H1 (cell line): ENCODE results near the gene SLFN13. TPM values are rescaled to one million over a fixed set of nuclear protein-coding genes. Genes with fewer than 3 reads are reported as not detected.
A peak's percentile ranks its signal among the peaks of the same experiment; 100 is the strongest.

Source experiments
- CTCF ChIA-PET: fragments of 300-600 bp; sonication (Branson Sonifier 250); formaldehyde crosslinking; loops from one replicate; lab custom pipeline; 2021; ENCODE audit not compliant: partially characterized antibody; lab: Charles Lee
- POLR2A ChIA-PET: fragments of 300-600 bp; sonication (Branson Sonifier 250); formaldehyde crosslinking; loops from one replicate; lab custom pipeline; 2021; ENCODE audit warnings: inconsistent platforms; ENCODE audit not compliant: partially characterized antibody; lab: Charles Lee
- DNase-seq, 2 experiments: peaks; one replicate each; pipeline versions ENCODE4 v3.0.0 to v3.0.0-alpha.2; 2010 to 2022; ENCODE audit warnings: low spot score in 2 of 2, low read depth in 1 of 2, mixed read lengths in 1 of 2
- FAIRE-seq: peaks from 2 replicates; lab custom pipeline; 2011; peaks lifted over from hg19 to GRCh38; lab: Jason Lieb, UNC
- H2AFZ ChIP-seq: 2 replicates; pipeline ENCODE4 v1.8.1; 2012; ENCODE audit warnings: low read length, inconsistent platforms
- H2AK5ac ChIP-seq: 2 replicates; pipeline ENCODE4 v1.6.1; 2013; ENCODE audit warnings: low read depth, low read length
- H2BK120ac ChIP-seq: replicated peaks from 2 replicates; pipeline ENCODE3; 2013; ENCODE audit warnings: low read depth, low read length, inconsistent platforms
- H2BK12ac ChIP-seq: 2 replicates; pipeline ENCODE4 v1.6.1; 2013; ENCODE audit warnings: low read depth, low read length
- H2BK15ac ChIP-seq: 2 replicates; pipeline ENCODE4 v1.6.1; 2013; ENCODE audit warnings: low read length
- H2BK20ac ChIP-seq: 2 replicates; pipeline ENCODE4 v1.6.1; 2013; ENCODE audit warnings: low read length
- H2BK5ac ChIP-seq: 2 replicates; pipeline ENCODE4 v1.6.1; 2013; ENCODE audit warnings: low read depth, low read length
- H3K14ac ChIP-seq: 2 replicates; pipeline ENCODE4 v1.6.1; 2013; ENCODE audit warnings: inconsistent platforms; ENCODE audit not compliant: insufficient read length
- H3K18ac ChIP-seq: 2 replicates; pipeline ENCODE4 v1.6.1; 2013; ENCODE audit warnings: low read length; ENCODE audit errors: extremely low read depth
- H3K23ac ChIP-seq: 2 replicates; pipeline ENCODE4 v1.6.1; 2013; ENCODE audit warnings: inconsistent platforms; ENCODE audit not compliant: insufficient read length
- H3K23me2 ChIP-seq: 2 replicates; pipeline ENCODE4 v1.6.1; 2013; ENCODE audit warnings: low read depth, low read length
- H3K27ac ChIP-seq: 2 replicates; pipeline ENCODE4 v1.6.1; 2011; ENCODE audit warnings: low read depth, low read length, inconsistent platforms
- H3K27me3 ChIP-seq, 4 experiments: replicated peaks in 1 of 4; 1 replicate in 1 of 4; 2 replicates in 3 of 4; pipeline versions ENCODE4 v1.6.1 to v1.8.1; 2011 to 2013; ENCODE audit warnings: low read length in 3 of 4, mild to moderate bottlenecking in 3 of 4, inconsistent platforms in 2 of 4, mixed read lengths in 2 of 4, moderate library complexity in 1 of 4; ENCODE audit not compliant: control insufficient read depth in 3 of 4, insufficient read depth in 3 of 4; ENCODE audit errors: extremely low read depth in 1 of 4
- H3K36me3 ChIP-seq, 4 experiments: 2 replicates each; pipeline versions ENCODE4 v1.6.1 to v1.8.1; 2011 to 2013; ENCODE audit warnings: mild to moderate bottlenecking in 4 of 4, low read length in 3 of 4, moderate library complexity in 2 of 4, control low read depth in 1 of 4, inconsistent platforms in 1 of 4; ENCODE audit not compliant: insufficient read depth in 4 of 4, control insufficient read depth in 2 of 4
- H3K4ac ChIP-seq: replicated peaks from 2 replicates; pipeline ENCODE3; 2013; ENCODE audit warnings: low read length, low read depth, mixed read lengths, inconsistent platforms; ENCODE audit not compliant: insufficient read length
- H3K4me1 ChIP-seq, 4 experiments: replicated peaks in 1 of 4; 1 replicate in 1 of 4; 2 replicates in 3 of 4; pipeline versions ENCODE4 v1.6.1 to v1.8.1; 2011 to 2013; ENCODE audit warnings: low read length in 3 of 4, inconsistent platforms in 2 of 4, mixed read lengths in 1 of 4; ENCODE audit not compliant: insufficient read depth in 4 of 4, control insufficient read depth in 3 of 4
- H3K4me2 ChIP-seq, 2 experiments: 2 replicates each; pipeline versions ENCODE4 v1.6.1 to v1.8.1; 2011 to 2013; ENCODE audit warnings: low read depth in 2 of 2, low read length in 2 of 2, control low read depth in 1 of 2, inconsistent platforms in 1 of 2, mild to moderate bottlenecking in 1 of 2; ENCODE audit not compliant: insufficient read depth in 1 of 2
- H3K4me3 ChIP-seq, 4 experiments: fragments of 200-600, 300-600 bp in 1 of 4; sonication (generic), shearing (Covaris generic), sonication (Bioruptor Twin) in 1 of 4; 2 replicates each; pipeline versions ENCODE4 v1.5.1 to v1.8.1; 2011 to 2016; ENCODE audit warnings: low read length in 4 of 4, low read depth in 3 of 4, control low read depth in 2 of 4, inconsistent platforms in 2 of 4, mild to moderate bottlenecking in 2 of 4, mixed read lengths in 1 of 4, moderate library complexity in 1 of 4; ENCODE audit not compliant: insufficient read depth in 2 of 4; ENCODE audit errors: extremely low read depth in 1 of 4
- H3K56ac ChIP-seq: replicated peaks from 2 replicates; pipeline ENCODE3; 2013; ENCODE audit warnings: low read depth, mild to moderate bottlenecking, mixed read lengths, low read length, inconsistent platforms; ENCODE audit not compliant: insufficient read length
- H3K79me1 ChIP-seq: 2 replicates; pipeline ENCODE4 v1.6.1; 2013; ENCODE audit warnings: low read depth, low read length, control low read depth
- H3K79me2 ChIP-seq, 2 experiments: 2 replicates each; pipeline versions ENCODE4 v1.6.1 to v1.8.1; 2012 to 2013; ENCODE audit warnings: low read length in 2 of 2, mild to moderate bottlenecking in 2 of 2, inconsistent platforms in 1 of 2; ENCODE audit not compliant: insufficient read depth in 2 of 2, control insufficient read depth in 1 of 2
- H3K9ac ChIP-seq, 4 experiments: replicated peaks in 1 of 4; 1 replicate in 1 of 4; 2 replicates in 3 of 4; pipeline versions ENCODE4 v1.6.1 to v1.8.1; 2011 to 2013; ENCODE audit warnings: low read depth in 3 of 4, low read length in 3 of 4, control low read depth in 2 of 4, mild to moderate bottlenecking in 2 of 4, moderate library complexity in 2 of 4, inconsistent platforms in 1 of 4; ENCODE audit errors: extremely low read depth in 1 of 4
- H3K9me3 ChIP-seq, 2 experiments: 2 replicates each; pipeline versions ENCODE4 v1.6.1 to v1.8.1; 2012 to 2013; ENCODE audit warnings: mild to moderate bottlenecking in 2 of 2, moderate library complexity in 2 of 2, control low read depth in 1 of 2, inconsistent platforms in 1 of 2, low read depth in 1 of 2, low read length in 1 of 2, mixed read lengths in 1 of 2; ENCODE audit not compliant: insufficient read depth in 2 of 2
- H4K20me1 ChIP-seq, 2 experiments: replicated peaks in 1 of 2; 2 replicates each; pipeline versions ENCODE3 to v1.8.1; 2011 to 2013; ENCODE audit warnings: inconsistent platforms in 2 of 2, low read length in 2 of 2, mild to moderate bottlenecking in 1 of 2; ENCODE audit not compliant: insufficient read depth in 2 of 2, control insufficient read depth in 1 of 2
- H4K5ac ChIP-seq: 2 replicates; pipeline ENCODE4 v1.6.1; 2013; ENCODE audit warnings: low read length, low read depth, mixed read lengths, inconsistent platforms; ENCODE audit not compliant: insufficient read length
- H4K8ac ChIP-seq: 2 replicates; pipeline ENCODE4 v1.8.0; 2013; ENCODE audit warnings: mild to moderate bottlenecking, moderate library complexity, low read length, inconsistent platforms; ENCODE audit not compliant: insufficient read depth; ENCODE audit errors: extremely low read depth
- H4K91ac ChIP-seq: replicated peaks from 2 replicates; pipeline ENCODE3; 2013; ENCODE audit warnings: low read length, mixed read lengths, inconsistent platforms; ENCODE audit not compliant: insufficient read length
- ATF2 ChIP-seq: IDR thresholded peaks from 2 replicates; pipeline ENCODE4 v1.6.1; 2012; ENCODE audit warnings: low read length, inconsistent platforms
- BCL11A ChIP-seq, 2 experiments: IDR thresholded peaks; one replicate each; pipeline ENCODE4 v1.6.1; 2011; ENCODE audit warnings: low read depth in 2 of 2, low read length in 2 of 2, mild to moderate bottlenecking in 2 of 2
- CEBPB ChIP-seq: IDR thresholded peaks from 2 replicates; pipeline ENCODE4 v1.6.1; 2012; ENCODE audit warnings: low read depth, low read length
- KDM1A ChIP-seq: fragments of 200-600, 300-600 bp; sonication (generic); IDR thresholded peaks from 2 replicates; pipeline ENCODE4 v1.7.1; 2016; ENCODE audit warnings: mild to moderate bottlenecking, low read length, borderline replicate concordance
- MAFK ChIP-seq: IDR thresholded peaks from 2 replicates; pipeline ENCODE4 v1.6.1; 2012; ENCODE audit warnings: low read depth, mild to moderate bottlenecking, improper control_type of control experiment, low read length
- SIX5 ChIP-seq: IDR thresholded peaks from 2 replicates; pipeline ENCODE4 v1.6.1; 2011; ENCODE audit warnings: mild to moderate bottlenecking, low read depth, low read length
- TAF7 ChIP-seq: optimal IDR thresholded peaks from 2 replicates; pipeline ENCODE3; 2011; ENCODE audit warnings: low read depth, mild to moderate bottlenecking, inconsistent platforms, low read length, moderate library complexity, borderline replicate concordance
- USF2 ChIP-seq: IDR thresholded peaks from 2 replicates; pipeline ENCODE4 v1.6.1; 2011; ENCODE audit warnings: low read length, improper control_type of control experiment
- WGBS, 2 experiments: shearing (Covaris generic) in 1 of 2; methylation state at CpG; one replicate each; pipeline versions ENCODE4 v1.1.6 to v1.1.7; 2013 to 2015; ENCODE audit warnings: low lambda C conversion rate in 2 of 2, mixed read lengths in 2 of 2, inconsistent platforms in 1 of 2, low coverage in 1 of 2, missing lambda C conversion rate in 1 of 2; ENCODE audit not compliant: insufficient replicate concordance in 2 of 2, insufficient coverage in 1 of 2, insufficient read length in 1 of 2; ENCODE audit errors: extremely low coverage in 1 of 2, missing lambda C conversion rate in 1 of 2; 5-methylcytosine and 5-hydroxymethylcytosine counted together
- polyA plus RNA-seq, 7 experiments: library from polyadenylated mRNA; depleted of rRNA in 3 of 7; stranded (reverse) in 5 of 7; unstranded in 2 of 7; fragments of >200 nt in 5 of 7; fragments of 200-250 nt in 2 of 7; gene quantifications; 1 replicate in 5 of 7; 2 replicates in 1 of 7; 4 replicates in 1 of 7; pipeline versions ENCODE4 v1.2.1 to v1.2.3, GENCODE V29; 2011 to 2013; ENCODE audit warnings: missing spikeins in 2 of 7, mixed read lengths in 2 of 7
- total RNA-seq: library from RNA; stranded (reverse); fragmentation: NEBNext Ultra II Directional; extraction: Animal tissue kit (Norgen Biotek cat#: 25700); gene quantifications from 2 replicates; pipeline ENCODE4 v1.2.1, GENCODE V29; 2021

Gene SLFN13
- total and polyA plus RNA-seq, 2 of the 8 experiments (the other 6 are each of a cell fraction or from before 2014, with no cell fraction given), result 15.7 to 27.5 TPM

GRCh38 chr17:35433075-35433894 lies 15.3 kb downstream of the SLFN13 start:
- Histone ChIP-seq H2BK5ac (peak overlapping the region; percentile 90; the same call in 1 of the 2 replicates), H3K79me1 (no peaks in the 10 kb centered on the region), H3K23ac (no peak overlapping the region), H2BK15ac (no peak overlapping the region), H4K8ac (0 out of 2 replicates have a peak overlapping the region, but pooled peaks have one; percentile 75), H3K4me3 (peak overlapping the region; percentile 37 to 65 (median 56); a peak in 7 of 8 replicates), H3K4me2 (peak overlapping the region; percentile 68 to 84), H3K18ac (peak overlapping the region; percentile 62; the same call in 1 of the 2 replicates), H3K4me1 (peaks cover 0 to 14% (median 7%) of the 10 kb centered on the region in 4 experiments; a peak in 6 of 7 replicates), H3K14ac (no peak overlapping the region), H3K56ac (no peak overlapping the region), H4K20me1 (peaks cover 0 to 3% of the 10 kb centered on the region in 2 experiments), H3K27ac (no peak overlapping the region; the same call in 1 of the 2 replicates), H2BK12ac (peak overlapping the region; percentile 84; the same call in 1 of the 2 replicates), H2BK120ac (no peak overlapping the region), H3K36me3 (no peaks in the 10 kb centered on the region), H4K5ac (no peak overlapping the region), H3K9me3 (no peaks in the 10 kb centered on the region), H2BK20ac (no peak overlapping the region), H3K23me2 (peaks cover 5% of the 10 kb centered on the region; the same call in 1 of the 2 replicates), H3K4ac (no peak overlapping the region), H4K91ac (no peak overlapping the region), H3K9ac (peak overlapping the region in 3 of 4 experiments; percentile 62 to 71 (median 70); a peak in 5 of 7 replicates), H3K79me2 (no peaks in the 10 kb centered on the region), H2AFZ (no peak overlapping the region), H3K27me3 (peaks cover 6 to 35% (median 21%) of the 10 kb centered on the region in 4 experiments), H2AK5ac (no peak overlapping the region)
- 2% methylated on average over 19 of the region's 19 CpGs; no CpG with 5 or more reads in 1 of the 2 experiments for WGBS, 2 experiments
- FAIRE-seq, result peak; percentile 60
- peak; percentile 80 to 82 for DNase-seq
- POLR2A ChIA-PET, result interaction anchor here (0.5 to 2.4 kb wide), 10 partner anchors 11 to 292 kb away, joined by 3 to 38 read pairs (median 4); partner anchors contain the start of genes NLE1 and SLFN13
- CTCF ChIA-PET, result interaction anchor here (0.6 to 1.3 kb wide), 11 partner anchors 12 to 174 kb away, joined by 3 to 4 read pairs (median 3); no protein-coding TSS in a partner anchor
- TF ChIP-seq USF2 (no peak), CEBPB (no peak; the same call in 1 of the 2 replicates), SIX5 (no peak), TAF7 (no peak), BCL11A (IDR thresholded peaks at IDR 0.05; ENCODE audit: low read depth in 2 of 2, low read length in 2 of 2) (no peak), MAFK (no peak), ATF2 (peak; percentile 74), KDM1A (no peak)
